DMS53 (cell line): ENCODE measurements around the gene SEMA3E.
A peak's percentile ranks its signal among the peaks of the same experiment; 100 is the strongest.
"Not testable (repeated sequence)": the region's sequence is repeated elsewhere in the genome, so short reads cannot be mapped to it uniquely, and the experiment has no call there.

Experiments
- DNase-seq: peaks from one replicate; lab custom pipeline; 2025; lab: John Stamatoyannopoulos, UW

The SEMA3E gene

DNA sequence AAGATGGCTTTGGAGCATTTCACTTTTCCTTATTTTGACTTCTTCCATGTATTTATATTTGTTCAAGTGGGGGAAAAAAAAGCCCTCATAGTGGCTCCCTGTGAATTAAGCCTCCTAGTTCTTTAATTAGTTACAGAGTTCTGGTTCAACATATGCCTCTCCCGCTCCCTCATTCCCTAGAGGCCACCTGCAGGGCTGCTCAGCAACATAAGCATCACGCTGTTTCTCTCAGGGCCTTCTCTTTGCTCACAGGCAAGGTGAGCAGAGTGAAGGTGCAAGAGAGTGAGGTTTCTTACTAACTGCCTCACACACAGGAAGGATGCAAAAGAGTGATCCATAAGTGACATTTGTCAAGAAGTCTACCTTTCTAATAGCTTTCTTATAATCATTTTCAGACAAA lies 196.7 kb downstream of the SEMA3E start:
- peak; percentile 27 for DNase-seq

DNA sequence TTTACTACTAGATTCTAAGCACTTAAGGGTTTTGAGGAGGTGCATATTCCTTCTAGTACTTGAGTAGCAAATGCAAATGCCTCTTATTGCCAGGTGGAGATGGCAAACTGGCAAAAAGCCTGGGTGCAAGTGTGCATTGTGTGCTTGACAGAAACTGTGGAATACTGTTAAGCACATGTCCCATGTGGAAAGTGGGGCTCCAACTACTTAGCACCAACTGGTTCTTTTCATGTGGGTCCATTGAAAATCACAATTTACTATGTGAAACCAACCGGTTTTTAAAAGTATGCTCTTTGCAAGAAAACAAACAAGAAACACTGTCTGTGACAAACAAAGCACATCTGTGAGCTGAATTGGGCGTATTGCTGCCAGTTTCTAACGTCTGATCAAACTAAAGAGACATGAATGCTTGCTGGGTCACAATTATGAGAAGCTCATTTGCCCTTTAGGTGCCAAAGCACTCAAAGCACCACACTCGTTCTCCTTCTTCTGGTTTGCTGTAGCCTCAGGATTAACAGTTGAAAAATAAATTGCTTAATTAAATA lies 197.4 kb downstream of the SEMA3E start:
- peak; percentile 50 for DNase-seq

DNA sequence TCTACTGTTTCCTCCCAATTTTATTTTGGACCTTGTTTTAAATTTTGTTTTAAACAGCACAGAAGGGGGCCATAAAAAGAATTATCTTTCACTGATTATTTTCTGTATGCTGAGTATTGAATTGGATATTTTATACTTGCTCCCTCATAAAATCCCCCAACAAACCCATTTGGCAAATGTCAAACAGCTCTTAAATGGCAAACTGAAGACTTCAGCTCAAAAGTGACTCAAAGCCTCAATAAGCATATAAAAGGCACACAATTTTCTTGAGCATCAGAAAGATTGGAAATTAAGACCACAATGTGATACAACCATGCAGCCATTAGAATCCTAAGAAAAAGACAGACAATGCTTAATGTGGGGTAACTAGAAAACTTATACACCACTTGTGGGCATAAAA lies 199.2 kb downstream of the SEMA3E start:
- DNase-seq: no peak

GRCh38 chr7:83447681-83448080 lies 201.3 kb downstream of the SEMA3E start:
- no peak for DNase-seq

GRCh38 chr7:83446102-83446669 lies 202.8 kb downstream of the SEMA3E start:
- no peak for DNase-seq

- DNase-seq: no peak
Measured at GRCh38 chr7:83442911-83443310, 206.0 kb downstream of the SEMA3E start.

DNA sequence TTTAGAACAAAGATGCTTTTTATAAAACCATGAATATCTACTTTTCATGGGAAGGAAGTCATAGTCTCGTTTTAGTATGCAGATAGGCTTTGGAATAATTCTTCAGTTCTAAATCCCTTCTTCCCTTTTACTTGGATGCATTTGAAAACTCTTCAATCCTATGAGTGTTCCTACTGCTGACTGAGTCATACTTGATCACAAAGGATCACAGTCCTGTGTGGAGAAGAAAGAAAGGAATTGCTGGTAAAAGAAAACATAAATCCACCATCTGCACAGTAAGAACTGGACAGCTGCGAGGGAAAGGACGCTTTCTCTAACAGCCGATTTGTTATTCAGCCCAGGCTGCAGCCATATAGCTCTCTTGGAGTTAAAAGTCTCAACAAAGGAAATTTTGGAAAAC lies 209.9 kb downstream of the SEMA3E start:
- DNase-seq: no peak

DNA sequence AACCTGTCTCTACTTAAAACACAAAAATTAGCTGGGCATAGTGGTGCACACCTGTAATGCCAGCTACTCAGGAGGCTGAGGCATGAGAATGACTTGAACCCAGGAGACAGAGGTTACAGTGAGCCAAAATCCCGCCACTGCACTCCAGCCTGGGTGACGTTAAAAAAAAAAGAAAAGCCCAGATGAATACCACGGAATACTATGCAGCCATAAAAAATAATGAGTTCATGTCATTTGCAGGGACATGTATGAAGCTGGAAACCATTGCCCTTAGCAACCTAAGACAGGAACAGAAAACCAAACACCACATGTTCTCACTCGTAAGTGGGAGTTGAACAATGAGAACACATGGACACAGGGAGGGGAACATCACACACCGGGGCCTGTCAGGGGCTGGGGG lies 218.7 kb downstream of the SEMA3E start:
- not testable (repeated sequence) for DNase-seq

- peak; percentile 65 for DNase-seq
Measured at GRCh38 chr7:83429493-83429892, 219.4 kb downstream of the SEMA3E start.

DNA sequence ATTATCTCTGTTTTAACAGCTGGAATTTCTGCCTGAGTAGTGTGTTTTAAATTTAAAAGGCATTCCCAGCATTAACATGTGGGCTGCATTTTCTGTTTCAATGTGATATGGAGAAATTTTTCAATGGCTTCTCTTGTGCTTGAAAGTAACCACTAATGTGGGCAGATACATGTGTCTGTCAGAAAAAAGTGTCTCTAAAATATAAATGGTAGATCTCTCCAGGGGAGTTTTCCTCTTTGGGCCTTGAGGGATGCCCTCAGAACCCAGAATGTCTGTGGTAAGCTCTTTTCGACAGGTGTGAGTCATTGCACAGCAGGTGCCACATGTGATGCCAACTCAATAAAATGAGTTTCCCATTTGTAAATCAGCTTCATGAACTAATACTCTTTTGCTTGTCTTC lies 221.1 kb downstream of the SEMA3E start:
- peak; percentile 74 for DNase-seq

DNA sequence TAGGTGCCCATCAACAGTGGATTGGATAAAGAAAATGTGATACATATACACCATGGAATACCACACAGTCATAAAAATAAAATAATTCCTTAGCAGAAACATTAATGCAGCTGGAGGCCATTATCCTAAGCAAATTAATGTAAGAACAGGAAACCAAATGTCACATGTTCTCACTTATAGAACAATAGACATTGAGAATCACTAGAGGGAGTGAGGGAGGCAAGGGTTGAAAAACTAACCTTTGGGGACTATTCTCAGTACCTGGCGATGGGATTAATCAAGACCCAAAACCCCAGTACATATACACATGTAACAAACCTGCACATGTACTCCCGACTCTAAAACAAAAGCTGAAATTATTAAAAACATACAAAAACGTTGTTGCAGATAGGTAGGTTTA lies 222.6 kb downstream of the SEMA3E start:
- DNase-seq: peak; percentile 6

- DNase-seq: no peak
Measured at GRCh38 chr7:83419013-83419412, 229.9 kb downstream of the SEMA3E start.

DNA sequence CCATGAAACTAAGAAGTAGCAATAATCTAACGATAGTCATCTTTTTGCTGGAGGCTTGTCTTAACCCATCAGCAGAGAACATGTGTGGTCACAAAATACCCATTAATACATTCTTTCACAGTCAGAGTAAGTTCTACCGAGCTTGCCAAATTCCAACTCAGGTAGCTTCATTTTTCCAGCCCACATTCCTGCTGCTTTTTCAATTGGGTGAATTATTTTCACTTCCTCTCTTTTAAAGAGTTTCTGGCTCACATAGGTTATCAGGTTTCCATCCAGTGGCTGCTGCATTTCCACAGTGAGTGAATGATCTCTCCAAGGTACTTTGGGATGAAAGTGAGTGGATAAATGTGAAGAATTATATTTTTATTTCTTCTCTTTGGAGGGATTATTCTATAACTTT lies 233.1 kb downstream of the SEMA3E start:
- DNase-seq: peak; percentile 18

GRCh38 chr7:83414947-83415346 lies 234.0 kb downstream of the SEMA3E start:
- DNase-seq: no peak

DNA sequence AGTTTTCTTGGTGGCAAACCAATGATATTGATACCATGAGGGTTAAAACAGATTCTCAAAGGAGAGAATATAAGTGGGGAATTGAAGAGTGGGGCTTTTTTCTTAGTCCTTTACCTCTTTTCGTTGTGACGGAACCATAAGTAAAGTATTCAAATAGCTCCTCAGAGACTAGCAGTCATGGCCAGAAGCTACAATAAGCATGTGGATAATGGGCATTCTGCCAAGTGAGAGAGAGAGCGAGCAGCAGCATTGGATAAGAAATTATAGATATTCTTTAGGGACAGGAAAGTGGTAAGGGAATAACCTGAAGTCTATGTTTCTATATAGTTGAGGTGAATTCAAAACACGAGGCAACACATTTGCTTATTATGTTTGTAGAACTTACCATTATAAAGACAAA lies 235.1 kb downstream of the SEMA3E start:
- peak; percentile 27 for DNase-seq

- DNase-seq: peak; percentile 48
Measured at GRCh38 chr7:83413424-83413823, 235.5 kb downstream of the SEMA3E start.

DNA sequence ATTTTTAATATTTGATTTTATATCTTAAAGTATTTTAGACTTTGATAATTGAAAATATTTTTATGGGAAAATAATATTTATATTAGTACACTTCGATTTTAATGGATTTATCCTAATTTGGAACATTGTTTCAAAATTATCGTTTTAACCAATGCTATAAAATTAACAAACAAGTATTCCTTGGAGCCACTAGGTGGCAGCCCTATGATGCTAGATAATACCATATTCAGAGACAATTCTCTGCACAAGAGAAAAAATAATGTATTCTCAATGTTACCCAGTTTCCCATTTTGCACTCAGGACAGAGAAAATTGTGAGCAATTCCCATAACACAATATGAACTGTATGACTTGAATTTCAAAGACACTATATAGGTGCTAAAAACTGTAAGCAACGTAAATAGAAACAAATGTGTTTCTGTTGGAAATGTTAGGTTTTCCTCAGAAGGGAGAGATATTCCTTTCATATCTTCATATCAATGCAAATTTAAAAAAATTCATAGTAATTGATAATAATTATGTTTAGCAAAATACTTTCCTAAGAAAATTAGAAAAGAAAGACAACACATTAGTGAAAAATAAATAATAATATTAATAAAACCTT lies 237.8 kb downstream of the SEMA3E start:
- peak; percentile 88 for DNase-seq

DNA sequence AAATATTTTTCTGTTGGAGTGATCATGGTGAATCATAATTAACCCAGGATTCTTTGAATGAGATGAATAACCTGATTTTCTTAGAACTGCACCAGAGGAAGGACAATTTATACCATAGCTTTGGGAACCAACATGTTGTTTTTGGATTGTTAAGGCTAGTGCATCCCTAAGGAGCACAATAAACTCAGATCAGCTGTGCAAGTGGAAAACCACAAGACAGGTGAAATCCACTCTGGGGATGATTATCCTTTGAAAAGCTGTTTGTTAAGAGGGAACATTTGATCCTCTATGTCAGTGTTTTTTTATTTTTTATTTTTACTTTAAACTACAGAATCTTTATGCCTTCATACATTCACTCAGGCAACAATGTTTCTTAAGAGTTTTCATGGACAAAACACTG lies 254.2 kb downstream of the SEMA3E start:
- DNase-seq: peak; percentile 7

DNA sequence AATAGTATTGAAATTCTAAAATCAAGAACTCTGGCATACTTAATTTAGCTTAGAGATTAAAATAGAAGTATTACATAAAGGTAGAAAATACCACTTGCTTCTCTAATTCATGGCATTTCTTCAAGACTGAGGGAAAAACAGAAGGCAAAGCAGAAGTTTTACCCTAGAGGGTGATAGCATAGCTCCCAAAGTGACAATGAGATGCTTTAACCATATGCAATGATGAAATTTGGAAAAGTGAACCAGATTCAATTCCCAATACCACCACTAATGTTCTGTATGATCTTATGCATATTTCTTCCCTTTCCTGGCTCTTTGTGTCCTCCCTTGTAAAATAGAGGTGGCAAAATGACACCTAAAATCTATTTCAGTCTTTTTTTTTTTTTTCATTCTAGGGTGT lies 260.5 kb downstream of the SEMA3E start:
- no peak for DNase-seq

DNA sequence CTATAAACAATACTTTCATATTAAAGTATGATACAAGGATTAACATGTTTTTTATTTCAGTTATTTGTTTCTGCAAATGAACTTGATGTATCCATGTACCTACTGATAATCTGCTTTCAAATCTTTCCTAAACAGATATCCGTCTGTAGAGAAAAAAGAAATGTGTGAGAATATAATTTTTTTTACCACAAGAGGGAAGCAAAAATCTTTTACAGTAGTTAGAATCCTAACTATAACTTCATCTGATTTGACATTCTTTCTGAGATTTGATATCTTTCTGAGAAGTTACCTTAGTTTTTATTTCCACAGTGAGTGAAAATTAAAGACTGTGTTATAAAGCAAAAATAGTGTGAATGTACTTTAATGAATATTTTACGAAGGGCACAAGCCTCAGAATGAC lies 282.3 kb downstream of the SEMA3E start:
- peak; percentile 29 for DNase-seq

DNA sequence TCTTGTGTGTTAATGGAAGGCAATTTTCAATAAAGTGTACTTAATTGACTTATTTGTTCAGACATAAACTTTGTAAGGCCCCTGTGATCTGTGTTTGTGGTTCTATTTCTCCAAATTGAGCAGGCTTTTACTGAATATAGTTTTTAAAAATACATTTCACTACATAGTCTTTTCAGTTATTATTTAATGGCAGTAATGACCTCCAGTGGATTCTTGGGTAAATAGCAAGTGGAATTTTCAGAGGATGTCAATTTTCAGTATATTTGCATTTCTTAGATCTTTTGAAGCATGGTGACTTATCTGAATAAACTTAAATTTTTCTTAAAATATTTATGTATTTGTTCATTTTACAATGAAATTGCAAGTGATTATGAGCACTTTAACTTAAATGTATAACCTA lies 283.2 kb downstream of the SEMA3E start:
- DNase-seq: peak; percentile 16

DNA sequence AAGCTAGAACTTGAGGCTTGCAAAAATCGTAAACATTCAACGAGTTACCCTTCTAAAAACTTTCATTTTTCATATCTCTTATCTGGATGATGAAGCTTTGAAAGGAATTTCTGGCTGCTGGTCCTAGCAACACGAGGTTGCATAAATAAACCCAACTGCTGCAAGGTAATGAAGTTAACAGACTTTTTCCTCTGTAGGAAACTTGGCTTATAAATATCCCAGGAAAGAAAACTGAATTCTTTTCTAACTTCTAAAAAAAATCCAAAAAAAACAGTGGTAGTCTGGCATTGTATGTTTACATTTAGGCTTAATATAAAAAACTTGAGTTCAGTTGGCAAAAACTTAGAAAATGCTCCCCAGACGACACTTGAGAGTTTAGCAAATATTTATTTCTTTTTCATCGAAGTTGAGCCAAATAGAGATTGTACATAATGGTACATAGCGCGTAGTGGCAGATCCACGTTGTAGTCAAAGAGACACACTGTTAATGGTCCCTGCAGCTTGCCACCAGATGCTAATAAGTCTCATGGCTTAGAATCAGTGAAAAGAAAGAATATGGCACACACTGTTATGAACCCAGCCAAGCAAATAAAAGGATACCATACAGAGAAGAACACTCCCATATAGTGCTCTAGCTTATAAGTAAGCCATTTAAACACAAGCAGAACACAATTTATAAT lies 285.9 kb downstream of the SEMA3E start:
- peak; percentile 14 for DNase-seq

DNA sequence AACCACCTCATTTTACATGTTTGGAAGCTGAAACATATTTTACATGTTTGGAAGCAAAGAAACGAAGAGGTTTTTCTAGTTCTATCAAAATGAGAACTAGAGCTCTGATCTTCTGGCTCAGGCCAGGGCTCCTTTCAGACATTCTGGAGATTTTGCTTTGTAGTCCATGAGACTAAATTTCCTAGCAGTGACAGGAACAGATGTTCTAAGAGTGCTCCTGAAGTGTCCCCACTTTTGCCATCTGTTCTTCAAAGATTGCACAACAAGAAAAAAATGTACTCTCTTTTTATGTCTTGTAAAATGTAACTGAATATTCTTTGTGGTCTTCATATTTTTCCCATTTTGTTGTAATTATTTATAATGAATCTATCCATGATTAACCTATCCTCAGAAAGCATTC lies 289.8 kb downstream of the SEMA3E start:
- DNase-seq: no peak
